ENCODE measurements around the gene CALM1. TPM values are rescaled to one million over a fixed set of nuclear protein-coding genes. Genes with fewer than 3 reads are reported as not detected.

CALM1 gene
- total RNA-seq, 2 experiments from 2014 or later: 859 to 914 TPM

- CTCF ChIA-PET: interaction anchor here (0.6 to 1.2 kb wide), 2 partner anchors 27 to 34 kb away, joined by 3 to 5 read pairs; no protein-coding TSS in a partner anchor
- no peaks in the 10 kb centered on the region for H3K36me3 Mint-ChIP-seq (ENCODE audit: low read depth)
- DNase-seq: no peak
- POLR2A ChIA-PET: interaction anchor here (0.6 kb wide), 1 partner anchor 10 kb away, joined by 5 read pairs; no protein-coding TSS in a partner anchor
- H3K4me1 Mint-ChIP-seq: peaks cover 12% of the 10 kb centered on the region
- H3K27me3 Mint-ChIP-seq: no peaks in the 10 kb centered on the region
- no peak overlapping the region for H3K27ac Mint-ChIP-seq
- H3K4me3 Mint-ChIP-seq: no peak overlapping the region
- no peaks in the 10 kb centered on the region for H3K9me3 Mint-ChIP-seq
These were observed 56.6 kb downstream of the CALM1 start for GRCh38 chr14:90453401-90453951.

- DNase-seq: no peak
- H3K27ac Mint-ChIP-seq: no peak overlapping the region
- H3K27me3 Mint-ChIP-seq: no peaks in the 10 kb centered on the region
- H3K9me3 Mint-ChIP-seq: no peaks in the 10 kb centered on the region
- peaks cover 12% of the 10 kb centered on the region for H3K4me1 Mint-ChIP-seq
- no peak overlapping the region for H3K4me3 Mint-ChIP-seq
- H3K36me3 Mint-ChIP-seq (ENCODE audit: low read depth): no peaks in the 10 kb centered on the region
- ChIA-PET POLR2A (interaction anchor here (0.6 kb wide), 1 partner anchor 9 kb away, joined by 5 read pairs; no protein-coding TSS in a partner anchor), CTCF (interaction anchor here (0.6 to 1.2 kb wide), 2 partner anchors 26 to 35 kb away, joined by 3 to 5 read pairs; no protein-coding TSS in a partner anchor)
These were observed 57.5 kb downstream of the CALM1 start for GRCh38 chr14:90454041-90455000.

GRCh38 chr14:90455100-90455571 lies 58.3 kb downstream of the CALM1 start:
- Mint-ChIP-seq H3K27ac (no peak overlapping the region), H3K36me3 (ENCODE audit: low read depth) (no peaks in the 10 kb centered on the region), H3K4me1 (peaks cover 12% of the 10 kb centered on the region), H3K9me3 (no peaks in the 10 kb centered on the region), H3K27me3 (no peaks in the 10 kb centered on the region), H3K4me3 (no peak overlapping the region)
- POLR2A ChIA-PET: no interaction called here
- DNase-seq: no peak
- CTCF ChIA-PET: interaction anchor here (0.9 kb wide), 1 partner anchor 17 kb away, joined by 3 read pairs; no protein-coding TSS in a partner anchor

- H3K36me3 Mint-ChIP-seq (ENCODE audit: low read depth): no peaks in the 10 kb centered on the region
- H3K27ac Mint-ChIP-seq: no peak overlapping the region
- ChIA-PET CTCF (no interaction called here), POLR2A (no interaction called here)
- no peak overlapping the region for H3K4me3 Mint-ChIP-seq
- DNase-seq: no peak
- peaks cover 12% of the 10 kb centered on the region for H3K4me1 Mint-ChIP-seq
- no peaks in the 10 kb centered on the region for H3K9me3 Mint-ChIP-seq
- no peaks in the 10 kb centered on the region for H3K27me3 Mint-ChIP-seq
These were observed 59.7 kb downstream of the CALM1 start for GRCh38 chr14:90456551-90456950.

DNA sequence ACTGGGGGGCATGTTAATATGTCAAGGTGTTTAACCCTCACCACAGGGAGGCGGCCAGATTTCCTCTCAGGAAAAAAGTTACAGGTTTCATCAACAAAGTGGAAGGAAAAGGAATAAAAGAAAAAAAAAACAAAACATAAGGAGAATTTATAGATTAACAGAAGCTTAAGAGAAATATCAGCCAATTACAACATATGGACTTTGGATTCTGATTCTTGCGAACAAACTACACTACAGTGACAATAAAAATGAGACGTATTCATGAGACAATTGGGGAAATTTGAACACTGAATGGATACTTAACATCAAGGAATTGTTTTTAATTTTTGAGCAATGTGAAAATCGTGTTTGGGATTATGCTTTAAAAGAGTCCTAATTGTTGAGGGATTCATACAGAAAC lies 60.4 kb downstream of the CALM1 start:
- Mint-ChIP-seq H3K4me1 (peaks cover 7% of the 10 kb centered on the region), H3K27ac (no peak overlapping the region), H3K36me3 (ENCODE audit: low read depth) (no peaks in the 10 kb centered on the region), H3K9me3 (no peaks in the 10 kb centered on the region), H3K27me3 (peaks cover 3% of the 10 kb centered on the region), H3K4me3 (no peak overlapping the region)
- ChIA-PET POLR2A (no interaction called here), CTCF (no interaction called here)
- DNase-seq: no peak

Other genes starting within 250 kb of the CALM1 start
- gene PSMC1, start 140.5 kb upstream of the CALM1 start, total RNA-seq: 10 to 100 TPM; 78.6 to 85.6 TPM
- 10 to 100 TPM; 21.2 to 23.2 TPM for gene NRDE2, start 65.1 kb upstream of the CALM1 start, total RNA-seq

Data from activated CD4-positive, alpha-beta T cell treated with anti-CD3 and anti-CD28 coated beads, Interleukin-2, amount 10 ng/mL, durations not matched to agents 7 days and 5 days (primary cell).